HG03521 (cell line): ENCODE data around the gene MCUR1.
"Not testable (repeated sequence)": the region's sequence is repeated elsewhere in the genome, so short reads cannot be mapped to it uniquely, and the experiment has no call there.

ENCODE experiments used
- ATAC-seq: cut with Tn5 transposase; IDR thresholded peaks from one replicate; pipeline ENCODE4 v1.9.1; 2021; ENCODE audit warnings: mild to moderate bottlenecking, moderate library complexity; ENCODE audit not compliant: unreplicated experiment

Gene MCUR1

GRCh38 chr6:13780162-13780561 lies 34.2 kb downstream of the MCUR1 start:
- not testable (repeated sequence) for ATAC-seq

GRCh38 chr6:13778028-13778427 lies 36.3 kb downstream of the MCUR1 start:
- ATAC-seq: no peak

GRCh38 chr6:13776602-13777001 lies 37.8 kb downstream of the MCUR1 start:
- no peak for ATAC-seq

- ATAC-seq: not testable (repeated sequence)
These were observed 38.9 kb downstream of the MCUR1 start for GRCh38 chr6:13775466-13775865.

GRCh38 chr6:13772358-13773030 lies 41.9 kb downstream of the MCUR1 start:
- ATAC-seq: not testable (repeated sequence)

GRCh38 chr6:13769655-13770053 lies 44.7 kb downstream of the MCUR1 start:
- ATAC-seq: no peak

GRCh38 chr6:13769034-13769654 lies 45.2 kb downstream of the MCUR1 start:
- ATAC-seq: no peak

GRCh38 chr6:13767121-13767808 lies 47.1 kb downstream of the MCUR1 start:
- ATAC-seq: no peak

- ATAC-seq: no peak
These were observed 48.1 kb downstream of the MCUR1 start for GRCh38 chr6:13766201-13766634.

- ATAC-seq: no peak
These were observed 48.8 kb downstream of the MCUR1 start for GRCh38 chr6:13765570-13765969.

- ATAC-seq: no peak
These were observed 49.4 kb downstream of the MCUR1 start for GRCh38 chr6:13764996-13765395.

GRCh38 chr6:13763740-13764381 lies 50.5 kb downstream of the MCUR1 start:
- no peak for ATAC-seq

- no peak for ATAC-seq
These were observed 51.5 kb downstream of the MCUR1 start for GRCh38 chr6:13762611-13763441.

- ATAC-seq: no peak
These were observed 52.9 kb downstream of the MCUR1 start for GRCh38 chr6:13761361-13762036.

- no peak for ATAC-seq
These were observed 53.8 kb downstream of the MCUR1 start for GRCh38 chr6:13760307-13761304.

- ATAC-seq: no peak
These were observed 55.3 kb downstream of the MCUR1 start for GRCh38 chr6:13759025-13759424.

- no peak for ATAC-seq
These were observed 59.7 kb downstream of the MCUR1 start for GRCh38 chr6:13754644-13755043.

GRCh38 chr6:13743736-13744127 lies 70.6 kb downstream of the MCUR1 start:
- no peak for ATAC-seq
